Sigmoid colon (tissue), 7 donors: Measurements from ENCODE around the gene PDE7B. TPM values are rescaled to one million over a fixed set of nuclear protein-coding genes. Genes with fewer than 3 reads are reported as not detected.

Experiments
- DNase-seq: peaks from one replicate; pipeline ENCODE4 v3.0.0-alpha.2; 2019
- H3K27ac ChIP-seq, 4 donors: fragments of 200-600 bp; sonication (generic); one replicate each; pipeline ENCODE4 v1.5.1; 2016 to 2019; ENCODE audit warnings: mild to moderate bottlenecking in 1 of 4
- H3K27me3 ChIP-seq, 3 donors: fragments of 200-600 bp; sonication (generic); one replicate each; pipeline ENCODE4 v1.5.1; 2019; ENCODE audit warnings: mild to moderate bottlenecking in 1 of 3
- H3K36me3 ChIP-seq, 4 donors: fragments of 200-600 bp; sonication (generic); one replicate each; pipeline ENCODE4 v1.5.1; 2016 to 2019
- H3K4me1 ChIP-seq, 4 donors: fragments of 200-600 bp; sonication (generic); one replicate each; pipeline ENCODE4 v1.5.1; 2017 to 2019
- H3K4me3 ChIP-seq, 4 donors: fragments of 200-600 bp; sonication (generic); one replicate each; pipeline ENCODE4 v1.5.1; 2017 to 2019; ENCODE audit warnings: mild to moderate bottlenecking in 2 of 4, moderate library complexity in 1 of 4
- H3K9me3 ChIP-seq, 4 donors: fragments of 200-600 bp in 3 of 4; sonication (generic) in 3 of 4; one replicate each; pipeline versions ENCODE4 v1.5.1 to v1.6.1; 2013 to 2019
- CTCF ChIP-seq, 4 experiments: fragments of 450-650 bp in 3 of 4; fragments of 200-600 bp in 1 of 4; IDR thresholded peaks; one replicate each; pipeline ENCODE4 v1.5.1; 2016 to 2019; ENCODE audit warnings: antibody characterized with exemption in 4 of 4, mild to moderate bottlenecking in 3 of 4, moderate library complexity in 2 of 4
- EP300 ChIP-seq, 4 donors: sonication (generic); formaldehyde crosslinking; IDR thresholded peaks; one replicate each; pipeline ENCODE4 v1.6.1; 2017; ENCODE audit warnings: antibody characterized with exemption in 4 of 4
- POLR2A ChIP-seq, 2 donors: fragments of 450-650 bp; IDR thresholded peaks; one replicate each; pipeline ENCODE4 v1.6.1; 2016; ENCODE audit warnings: antibody characterized with exemption in 2 of 2, mild to moderate bottlenecking in 2 of 2, moderate library complexity in 2 of 2
- POLR2AphosphoS5 ChIP-seq, 4 donors: sonication (generic); formaldehyde crosslinking; IDR thresholded peaks; one replicate each; pipeline ENCODE4 v1.6.1; 2017; ENCODE audit warnings: antibody characterized with exemption in 4 of 4
- WGBS, 2 donors: extraction: QIAGEN DNeasy Blood & Tissue Kit; methylation state at CpG; one replicate each; pipeline ENCODE4 v1.1.7; 2013; 5-methylcytosine and 5-hydroxymethylcytosine counted together
- intact Hi-C: fragments of 100-400 bp; cut with DNase I; formaldehyde crosslinking; loops from one replicate; pipeline ENCODE4 v1.15.1; 2023
- polyA plus RNA-seq, 3 donors: library from polyadenylated mRNA; stranded (reverse); fragments of 200-250 nt; gene quantifications; one replicate each; pipeline ENCODE4 v1.2.3, GENCODE V29; 2013
- total RNA-seq, 4 donors: library from RNA; depleted of rRNA; stranded (reverse); fragments of >200 nt; gene quantifications; one replicate each; pipeline ENCODE4 v1.1.0, GENCODE V29; 2016
- donor health status: healthy with polysubstance abuse.
- donor health status: Bipolar disorder and iron deficiency.
- donor health status: healthy.

PDE7B gene
- total and polyA plus RNA-seq, 7 donors: 1.1 to 10.3 (median 6.3) TPM

DNA sequence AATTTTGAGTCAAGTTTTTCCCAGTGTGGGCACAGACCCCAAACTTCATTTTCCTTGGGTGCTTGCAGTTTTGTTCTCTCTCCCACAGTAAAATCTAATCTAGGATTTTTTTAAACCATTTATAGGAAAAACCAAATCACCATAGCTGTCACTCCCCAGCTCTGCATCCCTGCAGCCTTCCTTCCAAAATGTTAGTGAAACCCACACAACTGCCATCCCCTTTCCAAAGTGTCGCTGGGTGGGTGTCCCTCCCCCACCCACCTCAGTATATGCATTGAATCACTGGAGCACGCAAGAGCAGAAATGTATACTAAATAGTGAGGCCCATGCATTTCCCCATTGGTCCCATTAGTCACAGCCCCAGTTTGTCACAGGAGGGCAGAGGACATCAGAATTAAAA is 260.3 kb downstream of the PDE7B start:
- DNase-seq: no peak
- H3K4me1 ChIP-seq: peaks cover 0 to 6% (median 0%) of the 10 kb centered on the region in 4 donors
- H3K27me3 ChIP-seq: peaks cover 0 to 7% (median 0%) of the 10 kb centered on the region in 3 donors
- no peak overlapping the region for H3K27ac ChIP-seq
- WGBS, 2 donors: 85 to 89% methylated on average over 2 of the region's 2 CpGs
- H3K4me3 ChIP-seq: no peak overlapping the region
- H3K9me3 ChIP-seq: no peaks in the 10 kb centered on the region
- TF ChIP-seq POLR2A (IDR thresholded peaks at IDR 0.05): no peak
- TF ChIP-seq CTCF (IDR thresholded peaks at IDR 0.05): no peak
- TF ChIP-seq POLR2AphosphoS5 (IDR thresholded peaks at IDR 0.05): no peak
- TF ChIP-seq EP300 (IDR thresholded peaks at IDR 0.05): no peak
- intact Hi-C loops: no loop called here
- no peaks in the 10 kb centered on the region for H3K36me3 ChIP-seq

DNA sequence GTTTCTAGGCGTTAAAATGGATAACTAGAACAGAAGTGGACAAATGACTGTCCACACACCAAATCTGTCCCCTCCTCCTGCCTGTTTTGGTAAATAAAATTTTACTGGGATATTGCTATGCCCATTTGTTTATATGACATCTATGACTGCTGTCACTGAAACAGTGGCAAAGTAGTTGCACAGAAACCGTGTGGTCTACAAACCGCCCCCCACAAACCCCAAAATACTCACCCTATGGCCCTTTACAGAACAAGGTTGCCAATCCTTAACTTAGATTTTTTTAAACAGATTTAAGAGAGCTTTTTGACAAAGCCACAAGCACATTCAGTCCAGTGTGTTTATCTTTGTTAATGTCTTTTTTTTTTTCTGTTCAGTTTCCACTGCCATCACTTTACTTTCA is 260.8 kb downstream of the PDE7B start:
- Histone ChIP-seq H3K4me1 (peaks cover 0 to 6% (median 0%) of the 10 kb centered on the region in 4 donors), H3K36me3 (no peaks in the 10 kb centered on the region), H3K27me3 (peaks cover 0 to 7% (median 0%) of the 10 kb centered on the region in 3 donors), H3K27ac (no peak overlapping the region), H3K4me3 (no peak overlapping the region), H3K9me3 (no peaks in the 10 kb centered on the region)
- intact Hi-C loops: no loop called here
- 80 to 81% methylated on average over 3 of the region's 3 CpGs for WGBS, 2 donors
- no peak for TF ChIP-seq POLR2A (IDR thresholded peaks at IDR 0.05)
- TF ChIP-seq CTCF (IDR thresholded peaks at IDR 0.05): no peak
- no peak for TF ChIP-seq EP300 (IDR thresholded peaks at IDR 0.05)
- TF ChIP-seq POLR2AphosphoS5 (IDR thresholded peaks at IDR 0.05): no peak
- no peak for DNase-seq

DNA sequence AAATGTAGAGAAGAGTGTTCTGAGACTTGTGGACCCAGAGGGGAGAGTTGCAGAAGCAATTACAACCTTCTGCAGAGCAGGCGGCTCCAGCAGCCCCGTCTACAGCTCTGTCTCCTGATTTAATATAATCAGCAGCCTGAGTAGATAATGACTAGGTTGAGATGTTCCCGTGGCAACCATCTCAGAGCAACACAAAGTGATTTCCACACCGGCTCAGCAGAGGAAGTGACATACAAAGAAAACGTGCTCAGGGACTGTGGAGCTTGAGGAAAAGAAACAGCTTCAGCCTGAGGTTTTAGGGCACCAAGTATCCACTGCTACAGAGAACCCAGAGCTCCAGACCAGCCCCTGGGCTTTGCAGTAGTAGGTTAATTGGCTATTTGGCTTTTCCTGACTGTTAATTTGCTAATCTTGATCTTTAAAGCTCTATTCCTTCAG is 262.3 kb downstream of the PDE7B start:
- 20 to 27% methylated on average over 5 of the region's 5 CpGs for WGBS, 2 donors
- peak; percentile 71 for DNase-seq
- H3K4me1 ChIP-seq: peaks cover 0 to 6% (median 0%) of the 10 kb centered on the region in 4 donors
- no peak overlapping the region for H3K4me3 ChIP-seq
- H3K9me3 ChIP-seq: no peaks in the 10 kb centered on the region
- no peak overlapping the region for H3K27ac ChIP-seq
- intact Hi-C loops: no loop called here
- H3K36me3 ChIP-seq: no peaks in the 10 kb centered on the region
- H3K27me3 ChIP-seq: peaks cover 0 to 7% (median 0%) of the 10 kb centered on the region in 3 donors
- no peak for TF ChIP-seq EP300 (IDR thresholded peaks at IDR 0.05)
- no peak for TF ChIP-seq CTCF (IDR thresholded peaks at IDR 0.05)
- TF ChIP-seq POLR2A (IDR thresholded peaks at IDR 0.05): no peak
- TF ChIP-seq POLR2AphosphoS5 (IDR thresholded peaks at IDR 0.05): no peak

DNA sequence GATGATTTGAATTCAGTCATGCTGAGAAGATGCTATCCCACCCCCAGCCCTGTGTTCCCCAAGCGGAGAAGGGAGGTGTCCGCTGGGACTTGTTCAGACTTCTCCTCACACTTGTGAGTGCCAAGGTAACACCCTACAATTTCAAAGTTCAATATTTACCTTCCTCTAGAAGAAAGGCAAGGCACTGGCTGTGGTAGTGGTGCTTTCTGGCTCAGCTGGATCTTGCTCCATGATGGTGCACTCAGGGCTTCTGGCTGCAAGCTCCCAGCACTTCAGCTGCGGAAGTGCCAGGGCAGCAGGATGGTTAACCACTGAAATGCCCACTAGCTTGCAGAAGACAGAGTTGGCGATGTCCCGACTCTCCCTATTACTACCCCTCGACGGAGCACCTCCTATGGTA is 263.2 kb downstream of the PDE7B start:
- H3K27ac ChIP-seq: no peak overlapping the region
- no peaks in the 10 kb centered on the region for H3K9me3 ChIP-seq
- H3K27me3 ChIP-seq: peaks cover 0 to 7% (median 0%) of the 10 kb centered on the region in 3 donors
- no peak for DNase-seq
- no peak overlapping the region for H3K4me3 ChIP-seq
- WGBS, 2 donors: 64 to 85% methylated on average over 7 of the region's 7 CpGs
- peaks cover 0 to 6% (median 0%) of the 10 kb centered on the region in 4 donors for H3K4me1 ChIP-seq
- intact Hi-C loops: no loop called here
- H3K36me3 ChIP-seq: no peaks in the 10 kb centered on the region
- TF ChIP-seq POLR2AphosphoS5 (IDR thresholded peaks at IDR 0.05): no peak
- no peak for TF ChIP-seq EP300 (IDR thresholded peaks at IDR 0.05)
- no peak for TF ChIP-seq CTCF (IDR thresholded peaks at IDR 0.05)
- TF ChIP-seq POLR2A (IDR thresholded peaks at IDR 0.05): no peak

GRCh38 chr6:136115941-136116340 is 264.4 kb downstream of the PDE7B start:
- intact Hi-C loops: no loop called here
- WGBS, 2 donors: 47 to 73% methylated on average over 1 of the region's 1 CpG
- H3K27ac ChIP-seq: no peak overlapping the region

More at GRCh38 chr6:136115941-136116340, 264.4 kb downstream of the PDE7B start:
- DNase-seq: no peak
- no peaks in the 10 kb centered on the region for H3K36me3 ChIP-seq
- H3K27me3 ChIP-seq: peaks cover 0 to 7% (median 0%) of the 10 kb centered on the region in 3 donors
- no peak overlapping the region for H3K4me3 ChIP-seq
- H3K4me1 ChIP-seq: peaks cover 0 to 6% (median 0%) of the 10 kb centered on the region in 4 donors
- H3K9me3 ChIP-seq: no peaks in the 10 kb centered on the region
- no peak for TF ChIP-seq CTCF (IDR thresholded peaks at IDR 0.05)
- TF ChIP-seq EP300 (IDR thresholded peaks at IDR 0.05): no peak
- no peak for TF ChIP-seq POLR2AphosphoS5 (IDR thresholded peaks at IDR 0.05)
- no peak for TF ChIP-seq POLR2A (IDR thresholded peaks at IDR 0.05)
